Stimulated activated CD8-positive, alpha-beta memory T cell treated with anti-CD3 and anti-CD28 coated beads, Interleukin-12 subunit alpha, Interleukin-12 subunit beta, amount 100 ng/mL, for 4 hours (primary cell): ENCODE data around the gene DDX53.

Source experiments
- DNase-seq: peaks from one replicate; pipeline ENCODE4 v3.0.0-alpha.2; 2020; ENCODE audit warnings: low read depth

The DDX53 gene

DNA sequence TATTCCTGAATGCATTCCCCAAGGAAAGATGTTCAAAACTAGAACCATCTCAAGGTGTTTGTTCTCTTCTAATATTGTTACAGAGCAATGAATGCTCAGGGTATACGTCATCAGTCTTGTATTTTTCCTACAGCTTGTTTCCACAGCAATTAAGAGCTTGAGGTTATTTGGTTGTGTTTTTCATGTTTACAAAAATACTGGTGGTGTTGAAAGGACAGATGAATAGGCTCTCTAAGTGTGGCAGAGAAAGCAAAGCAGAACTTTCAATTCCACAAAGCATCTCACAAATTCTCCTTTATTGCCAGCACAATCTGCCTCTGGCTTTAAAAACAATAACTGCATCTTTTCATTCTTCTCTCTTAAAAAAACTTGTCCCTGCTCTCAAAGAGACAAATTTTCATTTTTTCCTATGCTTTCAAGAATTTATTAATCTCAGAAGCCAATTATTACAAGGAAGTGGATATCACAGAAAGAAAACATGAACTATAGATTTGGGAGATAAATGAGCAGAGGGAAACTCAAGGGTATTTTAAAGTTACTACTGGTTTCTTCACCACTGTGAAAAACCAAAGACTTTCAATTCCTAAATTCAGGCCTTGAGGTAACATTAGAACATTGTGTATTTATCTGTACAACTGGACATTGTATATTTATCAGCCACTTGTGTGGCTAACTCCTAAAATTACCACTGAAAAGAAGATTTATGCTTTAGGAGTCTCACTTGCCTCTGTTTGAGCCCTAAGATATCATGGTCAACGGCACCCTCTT is 49.2 kb downstream of the DDX53 start:
- no peak for DNase-seq

DNA sequence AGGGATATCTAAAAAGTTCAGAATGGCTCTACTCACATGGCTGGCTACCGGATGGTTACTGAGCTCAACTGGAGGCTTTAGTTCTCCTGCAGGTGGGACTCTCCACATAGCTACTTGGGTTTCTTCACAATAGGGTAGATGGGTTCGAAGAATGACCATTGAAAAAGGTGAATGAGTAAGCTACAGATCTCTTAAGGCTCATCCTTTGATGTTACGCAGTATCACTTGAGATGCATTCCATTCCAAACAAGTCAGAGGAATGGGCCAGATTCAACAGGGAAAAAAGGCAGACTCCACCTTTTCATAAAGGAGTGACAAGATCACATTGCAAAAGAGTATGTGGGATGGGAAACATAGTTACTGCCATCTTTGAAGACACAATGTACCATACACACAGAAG is 52.6 kb downstream of the DDX53 start:
- DNase-seq: no peak
